H9 (cell line): Measurements from ENCODE around the gene ANKFY1. TPM values are rescaled to one million over a fixed set of nuclear protein-coding genes. Genes with fewer than 3 reads are reported as not detected.

Experiments used
- DNase-seq: peaks from one replicate; pipeline ENCODE4 v3.0.0-alpha.2; 2017
- H2AFZ ChIP-seq: one replicate; pipeline ENCODE4 v1.6.1; 2013; ENCODE audit warnings: mild to moderate bottlenecking, low read length, control low read depth, moderate library complexity
- H2AK5ac ChIP-seq: 2 replicates; pipeline ENCODE4 v1.6.1; 2013; ENCODE audit warnings: low read length, control low read depth, mixed read lengths; ENCODE audit not compliant: insufficient read length
- H2BK120ac ChIP-seq: one replicate; pipeline ENCODE4 v1.6.1; 2013; ENCODE audit warnings: low read depth, mild to moderate bottlenecking, low read length, control low read depth, inconsistent platforms; ENCODE audit not compliant: poor library complexity, severe bottlenecking
- H2BK12ac ChIP-seq: 2 replicates; pipeline ENCODE4 v1.6.1; 2013; ENCODE audit warnings: low read length, control low read depth, mixed read lengths, low read depth; ENCODE audit not compliant: insufficient read length
- H2BK15ac ChIP-seq: 2 replicates; pipeline ENCODE4 v1.6.1; 2013; ENCODE audit warnings: low read depth, low read length, control low read depth
- H2BK20ac ChIP-seq: one replicate; pipeline ENCODE4 v1.6.1; 2013; ENCODE audit warnings: low read depth, mild to moderate bottlenecking, low read length, control low read depth, inconsistent platforms; ENCODE audit not compliant: poor library complexity, severe bottlenecking
- H2BK5ac ChIP-seq: 2 replicates; pipeline ENCODE4 v1.6.1; 2013; ENCODE audit warnings: low read length, control low read depth, mixed read lengths; ENCODE audit not compliant: insufficient read length
- H3K14ac ChIP-seq: 2 replicates; pipeline ENCODE4 v1.6.1; 2013; ENCODE audit warnings: low read length, control low read depth; ENCODE audit not compliant: insufficient read depth
- H3K18ac ChIP-seq: 2 replicates; pipeline ENCODE4 v1.6.1; 2013; ENCODE audit warnings: low read depth, mild to moderate bottlenecking, mixed read lengths, low read length, control low read depth; ENCODE audit not compliant: insufficient read length
- H3K23ac ChIP-seq: 2 replicates; pipeline ENCODE4 v1.6.1; 2013; ENCODE audit warnings: low read length, control low read depth, mixed read lengths, low read depth; ENCODE audit not compliant: insufficient read length
- H3K23me2 ChIP-seq: 2 replicates; pipeline ENCODE4 v1.6.1; 2013; ENCODE audit warnings: low read depth, mild to moderate bottlenecking, mixed read lengths, low read length, control low read depth; ENCODE audit not compliant: insufficient read length, poor library complexity, severe bottlenecking
- H3K27ac ChIP-seq: 2 replicates; pipeline ENCODE4 v1.5.1; 2013; ENCODE audit warnings: low read length, control low read depth, mixed read lengths, low read depth; ENCODE audit not compliant: insufficient read length
- H3K27me3 ChIP-seq: 2 replicates; pipeline ENCODE4 v1.6.1; 2013; ENCODE audit warnings: low read length, control low read depth, inconsistent platforms; ENCODE audit not compliant: insufficient read depth
- H3K4ac ChIP-seq: 2 replicates; pipeline ENCODE4 v1.6.1; 2013; ENCODE audit warnings: low read depth, mild to moderate bottlenecking, control low read depth, inconsistent platforms, low read length, moderate library complexity
- H3K4me1 ChIP-seq: 2 replicates; pipeline ENCODE4 v1.6.1; 2013; ENCODE audit warnings: low read length, control low read depth, inconsistent platforms; ENCODE audit not compliant: insufficient read depth
- H3K4me2 ChIP-seq: 2 replicates; pipeline ENCODE4 v1.6.1; 2013; ENCODE audit warnings: low read length, control low read depth, mixed read lengths; ENCODE audit not compliant: insufficient read length, insufficient read depth
- H3K56ac ChIP-seq: 2 replicates; pipeline ENCODE4 v1.6.1; 2013; ENCODE audit warnings: low read depth, mild to moderate bottlenecking, mixed read lengths, low read length, control low read depth; ENCODE audit not compliant: insufficient read length
- H3K79me1 ChIP-seq: 2 replicates; pipeline ENCODE4 v1.6.1; 2013; ENCODE audit warnings: low read depth, mild to moderate bottlenecking, moderate library complexity, low read length, control low read depth, inconsistent platforms; ENCODE audit not compliant: insufficient read depth, poor library complexity, severe bottlenecking
- H3K79me2 ChIP-seq: 2 replicates; pipeline ENCODE4 v1.6.1; 2013; ENCODE audit warnings: low read length, control low read depth, inconsistent platforms; ENCODE audit not compliant: insufficient read depth
- H3K9ac ChIP-seq: 2 replicates; pipeline ENCODE4 v1.6.1; 2013; ENCODE audit warnings: low read length, control low read depth, mixed read lengths; ENCODE audit not compliant: insufficient read length; ENCODE audit errors: extremely low read depth
- H3K9me3 ChIP-seq: one replicate; pipeline ENCODE4 v1.6.1; 2013; ENCODE audit warnings: low read depth, low read length, inconsistent platforms; ENCODE audit not compliant: control insufficient read depth
- H3T11ph ChIP-seq: one replicate; pipeline ENCODE4 v1.6.1; 2013; ENCODE audit warnings: mild to moderate bottlenecking, low read length, control low read depth, inconsistent platforms
- H4K20me1 ChIP-seq: one replicate; pipeline ENCODE4 v1.6.1; 2013; ENCODE audit not compliant: control insufficient read depth, insufficient read length, insufficient read depth
- H4K5ac ChIP-seq: 2 replicates; pipeline ENCODE4 v1.6.1; 2013; ENCODE audit warnings: low read depth, mild to moderate bottlenecking, mixed read lengths, low read length, control low read depth; ENCODE audit not compliant: insufficient read length
- H4K8ac ChIP-seq: replicated peaks from 2 replicates; pipeline ENCODE4 v1.6.1; 2013; ENCODE audit warnings: low read length, control low read depth, mixed read lengths, low read depth; ENCODE audit not compliant: insufficient read length
- H4K91ac ChIP-seq: 2 replicates; pipeline ENCODE4 v1.6.1; 2013; ENCODE audit warnings: low read depth, mild to moderate bottlenecking, moderate library complexity, mixed read lengths, low read length, control low read depth; ENCODE audit not compliant: insufficient read length
- H3K27ac Mint-ChIP-seq, 3 experiments: 2 replicates in 2 of 3; 3 replicates in 1 of 3; pipeline ENCODE4 v1.8.0; 2020 to 2021; ENCODE audit warnings: mixed read lengths in 3 of 3, mild to moderate bottlenecking in 1 of 3, moderate library complexity in 1 of 3
- H3K27me3 Mint-ChIP-seq: 2 replicates; pipeline ENCODE4 v1.8.0; 2021; ENCODE audit warnings: low read depth, mild to moderate bottlenecking, moderate library complexity, mixed read lengths
- H3K36me3 Mint-ChIP-seq, 3 experiments: 2 replicates in 2 of 3; 3 replicates in 1 of 3; pipeline ENCODE4 v1.8.0; 2020 to 2021; ENCODE audit warnings: low read depth in 3 of 3, mixed read lengths in 3 of 3; ENCODE audit not compliant: insufficient read depth in 1 of 3
- H3K4me1 Mint-ChIP-seq, 2 experiments: 2 replicates each; pipeline ENCODE4 v1.8.0; 2020; ENCODE audit warnings: mixed read lengths in 2 of 2
- H3K4me3 Mint-ChIP-seq, 2 experiments: 2 replicates in 1 of 2; 3 replicates in 1 of 2; pipeline ENCODE4 v1.8.0; 2020 to 2021; ENCODE audit warnings: mild to moderate bottlenecking in 2 of 2, mixed read lengths in 2 of 2, moderate library complexity in 1 of 2
- H3K9me3 Mint-ChIP-seq, 2 experiments: 2 replicates in 1 of 2; 3 replicates in 1 of 2; pipeline ENCODE4 v1.8.0; 2020; ENCODE audit warnings: mild to moderate bottlenecking in 2 of 2, mixed read lengths in 2 of 2, moderate library complexity in 1 of 2
- WGBS: extraction: QIAGEN DNeasy Blood & Tissue Kit; methylation state at CpG from one replicate; pipeline ENCODE4 v1.1.7; 2013; ENCODE audit warnings: missing lambda C conversion rate, low lambda C conversion rate, mixed read lengths; ENCODE audit not compliant: insufficient read length; ENCODE audit errors: extremely low coverage; 5-methylcytosine and 5-hydroxymethylcytosine counted together
- total RNA-seq: library from RNA; stranded (reverse); gene quantifications from 2 replicates; pipeline ENCODE4 v1.2.1, GENCODE V29; 2021
- TF ChIP-seq, protein P1 (sequence below): fragments of 200-600 bp; sonication (generic); conservative IDR thresholded peaks from 3 replicates; pipeline ENCODE4 v1.8.0; 2021; ENCODE audit warnings: antibody characterized with exemption, mild to moderate bottlenecking

The ANKFY1 gene
- total RNA-seq, 1 experiment from 2014 or later = 51.9 TPM

DNA sequence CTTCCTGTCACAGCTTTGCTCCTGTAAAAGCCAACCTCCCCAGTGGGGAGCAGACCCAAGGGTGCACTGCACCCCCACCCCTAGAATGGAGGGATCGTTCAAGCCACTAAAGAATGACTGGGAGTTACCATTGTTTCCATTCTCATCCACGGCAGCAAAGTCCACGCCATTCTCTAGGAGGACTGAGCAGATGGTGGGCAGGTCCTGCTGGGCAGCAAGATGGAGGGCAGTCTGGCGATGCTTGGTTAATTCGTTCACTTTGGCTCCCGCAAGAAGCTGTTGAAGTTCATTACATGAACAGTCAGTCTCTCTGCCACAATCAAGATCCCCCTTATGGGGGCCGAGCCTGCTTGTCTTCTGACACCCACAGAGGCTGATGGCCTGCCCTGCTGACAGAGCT lies 90.0 kb downstream of the ANKFY1 start:
- Histone ChIP-seq H2BK5ac (no peak overlapping the region), H3T11ph (no peak overlapping the region), H3K23me2 (no peaks in the 10 kb centered on the region), H3K56ac (no peak overlapping the region), H3K18ac (no peak overlapping the region), H3K4me2 (no peak overlapping the region), H4K20me1 (peaks cover 2% of the 10 kb centered on the region), H2BK15ac (no peak overlapping the region), H2AK5ac (no peak overlapping the region), H3K27ac (no peak overlapping the region), H3K27me3 (no peaks in the 10 kb centered on the region), H2BK120ac (no peak overlapping the region), H3K9ac (no peak overlapping the region), H2BK12ac (no peak overlapping the region), H3K4ac (no peak overlapping the region), H3K9me3 (no peaks in the 10 kb centered on the region), H3K4me1 (no peaks in the 10 kb centered on the region), H4K5ac (no peak overlapping the region), H3K79me1 (no peaks in the 10 kb centered on the region), H3K79me2 (no peaks in the 10 kb centered on the region), H4K91ac (no peak overlapping the region), H2AFZ (no peak overlapping the region), H4K8ac (no peak overlapping the region), H3K14ac (no peak overlapping the region), H2BK20ac (no peak overlapping the region), H3K23ac (no peak overlapping the region)
- H3K9me3 Mint-ChIP-seq = no peaks in the 10 kb centered on the region
- peaks cover 61 to 94% (median 93%) of the 10 kb centered on the region in 3 experiments for H3K36me3 Mint-ChIP-seq
- no CpG with 5 or more reads among the region's 7 CpGs for WGBS
- H3K27me3 Mint-ChIP-seq = no peaks in the 10 kb centered on the region
- no peaks in the 10 kb centered on the region for H3K4me1 Mint-ChIP-seq
- H3K4me3 Mint-ChIP-seq = no peak overlapping the region
- H3K27ac Mint-ChIP-seq = peak overlapping the region in 1 of 3 experiments; percentile 16; a peak in 1 of 7 replicates
- DNase-seq = no peak
- TF ChIP-seq, protein P1, sequence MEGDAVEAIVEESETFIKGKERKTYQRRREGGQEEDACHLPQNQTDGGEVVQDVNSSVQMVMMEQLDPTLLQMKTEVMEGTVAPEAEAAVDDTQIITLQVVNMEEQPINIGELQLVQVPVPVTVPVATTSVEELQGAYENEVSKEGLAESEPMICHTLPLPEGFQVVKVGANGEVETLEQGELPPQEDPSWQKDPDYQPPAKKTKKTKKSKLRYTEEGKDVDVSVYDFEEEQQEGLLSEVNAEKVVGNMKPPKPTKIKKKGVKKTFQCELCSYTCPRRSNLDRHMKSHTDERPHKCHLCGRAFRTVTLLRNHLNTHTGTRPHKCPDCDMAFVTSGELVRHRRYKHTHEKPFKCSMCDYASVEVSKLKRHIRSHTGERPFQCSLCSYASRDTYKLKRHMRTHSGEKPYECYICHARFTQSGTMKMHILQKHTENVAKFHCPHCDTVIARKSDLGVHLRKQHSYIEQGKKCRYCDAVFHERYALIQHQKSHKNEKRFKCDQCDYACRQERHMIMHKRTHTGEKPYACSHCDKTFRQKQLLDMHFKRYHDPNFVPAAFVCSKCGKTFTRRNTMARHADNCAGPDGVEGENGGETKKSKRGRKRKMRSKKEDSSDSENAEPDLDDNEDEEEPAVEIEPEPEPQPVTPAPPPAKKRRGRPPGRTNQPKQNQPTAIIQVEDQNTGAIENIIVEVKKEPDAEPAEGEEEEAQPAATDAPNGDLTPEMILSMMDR = no peak
